HCT116 (cell line): ENCODE data around the gene MTHFD2L. TPM values are rescaled to one million over a fixed set of nuclear protein-coding genes. Genes with fewer than 3 reads are reported as not detected.

Experiments
- ATAC-seq: fragments of 200-7000 bp; cut with Tn5 transposase; 2 replicates; pipeline ENCODE4 v1.9.1; 2020; ENCODE audit warnings: mild to moderate bottlenecking, moderate library complexity
- BruUV-seq: library from RNA; stranded (reverse); fragments of 400-500 nt; replicated peaks from 2 replicates; lab custom pipeline; 2021; lab: Mats Ljungman, UMichigan
- CTCF ChIA-PET: fragments of 300-600 bp; sonication (Branson Sonifier 250); formaldehyde crosslinking; loops from one replicate; lab custom pipeline; 2021; ENCODE audit warnings: antibody characterized with exemption; lab: Charles Lee
- POLR2A ChIA-PET: fragments of 300-600, 350-600 bp; sonication (Branson Sonifier 250); formaldehyde crosslinking; loops from one replicate; lab custom pipeline; 2021; ENCODE audit warnings: antibody characterized with exemption; lab: Charles Lee
- RAD21 ChIA-PET, 2 experiments: fragments of 300-600 bp; sonication (Branson Sonifier 250); formaldehyde crosslinking; loops; one replicate each; lab custom pipeline; 2023; ENCODE audit warnings: low total read pairs in 2 of 2; ENCODE audit not compliant: uncharacterized antibody in 2 of 2, unreplicated experiment in 2 of 2, low non-redundant PET in 1 of 2; lab: Charles Lee
- DNase-seq: peaks from one replicate; pipeline ENCODE4 v3.0.0-alpha.2; 2010; ENCODE audit warnings: low read depth, low spot score
- H2AFZ ChIP-seq: fragments of 200-600 bp; shearing (Covaris generic), sonication (generic); 2 replicates; pipeline ENCODE4 v1.6.1; 2017; ENCODE audit warnings: low read depth, mixed run types, mixed read lengths, antibody characterized with exemption, low read length; ENCODE audit not compliant: poor library complexity, severe bottlenecking
- H3K27ac ChIP-seq: 2 replicates; pipeline ENCODE4 v1.5.1; 2012; ENCODE audit warnings: low read depth, low read length
- H3K27me3 ChIP-seq: fragments of 200-600 bp; sonication (generic); 2 replicates; pipeline ENCODE4 v1.6.1; 2016; ENCODE audit warnings: mixed run types, low read length, mixed read lengths; ENCODE audit not compliant: insufficient read depth
- H3K36me3 ChIP-seq, 2 experiments: fragments of 200-500 bp in 1 of 2; fragments of 200-600 bp in 1 of 2; sonication (Bioruptor generic) in 1 of 2; sonication (generic) in 1 of 2; 2 replicates each; pipeline versions ENCODE4 v1.5.1 to v1.6.1; 2014 to 2016; ENCODE audit warnings: low read length in 2 of 2, inconsistent platforms in 1 of 2, mixed read lengths in 1 of 2, mixed run types in 1 of 2; ENCODE audit not compliant: insufficient read depth in 2 of 2, control insufficient read depth in 1 of 2
- H3K4me1 ChIP-seq, 2 experiments: fragments of 200-600 bp in 1 of 2; sonication (generic) in 1 of 2; 2 replicates each; pipeline versions ENCODE4 v1.5.1 to v1.6.1; 2012 to 2017; ENCODE audit warnings: low read length in 2 of 2, inconsistent platforms in 1 of 2, mild to moderate bottlenecking in 1 of 2, mixed read lengths in 1 of 2, mixed run types in 1 of 2, moderate library complexity in 1 of 2; ENCODE audit not compliant: insufficient read depth in 2 of 2, control insufficient read depth in 1 of 2
- H3K4me2 ChIP-seq: fragments of 200-600 bp; sonication (generic); 2 replicates; pipeline ENCODE4 v1.6.1; 2017; ENCODE audit warnings: mixed run types, low read length, mixed read lengths
- H3K4me3 ChIP-seq, 2 experiments: fragments of 200-600 bp in 1 of 2; sonication (generic) in 1 of 2; replicated peaks in 1 of 2; 2 replicates each; pipeline ENCODE4 v1.5.1; 2011 to 2016; ENCODE audit warnings: low read length in 2 of 2, control low read depth in 1 of 2, low read depth in 1 of 2, mild to moderate bottlenecking in 1 of 2, mixed read lengths in 1 of 2, mixed run types in 1 of 2
- H3K79me2 ChIP-seq: fragments of 200-600 bp; sonication (generic); 2 replicates; pipeline ENCODE4 v1.6.1; 2017; ENCODE audit warnings: mild to moderate bottlenecking, mixed run types, low read length, moderate library complexity, mixed read lengths; ENCODE audit not compliant: insufficient read depth
- H3K9ac ChIP-seq: fragments of 200-600 bp; sonication (generic); 2 replicates; pipeline ENCODE4 v1.6.1; 2016; ENCODE audit warnings: low read length, mixed read lengths
- H3K9me2 ChIP-seq: fragments of 200-600 bp; sonication (generic), shearing (Covaris generic); 2 replicates; pipeline ENCODE4 v1.6.1; 2017; ENCODE audit warnings: mixed run types, mild to moderate bottlenecking, moderate library complexity; ENCODE audit not compliant: insufficient read depth
- H3K9me3 ChIP-seq, 2 experiments: fragments of 200-500 bp in 1 of 2; fragments of 200-600 bp in 1 of 2; sonication (Bioruptor generic) in 1 of 2; sonication (generic) in 1 of 2; 2 replicates each; pipeline ENCODE4 v1.6.1; 2014 to 2017; ENCODE audit warnings: low read length in 2 of 2, mixed read lengths in 2 of 2, inconsistent platforms in 1 of 2, low read depth in 1 of 2, mild to moderate bottlenecking in 1 of 2, mixed run types in 1 of 2, moderate library complexity in 1 of 2; ENCODE audit not compliant: control insufficient read depth in 1 of 2, insufficient read depth in 1 of 2
- H4K20me1 ChIP-seq: fragments of 200-600 bp; sonication (generic), shearing (Covaris generic); 2 replicates; pipeline ENCODE4 v1.6.1; 2017; ENCODE audit warnings: mixed run types, mild to moderate bottlenecking, moderate library complexity; ENCODE audit not compliant: insufficient read depth
- CBX3 ChIP-seq: IDR thresholded peaks from 2 replicates; pipeline ENCODE4 v1.6.1; 2012; ENCODE audit warnings: low read depth
- EGR1 ChIP-seq: IDR thresholded peaks from 2 replicates; pipeline ENCODE4 v1.6.1; 2012; ENCODE audit warnings: low read depth
- POLR2AphosphoS5 ChIP-seq: IDR thresholded peaks from 2 replicates; pipeline ENCODE4 v1.6.1; 2011; ENCODE audit warnings: mild to moderate bottlenecking, low read depth, low read length, moderate library complexity
- RAD21 ChIP-seq: IDR thresholded peaks from 2 replicates; pipeline ENCODE4 v1.6.1; 2012; ENCODE audit warnings: low read depth, mild to moderate bottlenecking
- SP1 ChIP-seq: IDR thresholded peaks from 2 replicates; pipeline ENCODE4 v1.6.1; 2012; ENCODE audit warnings: low read depth
- SRF ChIP-seq: IDR thresholded peaks from 2 replicates; pipeline ENCODE4 v1.6.1; 2012; ENCODE audit warnings: low read depth
- TCF7L2 ChIP-seq: IDR thresholded peaks from 2 replicates; pipeline ENCODE4 v1.7.0; 2011; ENCODE audit warnings: borderline replicate concordance, inconsistent platforms; ENCODE audit not compliant: insufficient read depth, insufficient read length; ENCODE audit errors: extremely low read depth
- ZNF274 ChIP-seq: fragments of 200-500 bp; sonication (Bioruptor generic); IDR thresholded peaks from 2 replicates; pipeline ENCODE4 v1.6.1; 2014; ENCODE audit warnings: mild to moderate bottlenecking, low read depth, low read length, inconsistent platforms
- intact Hi-C: fragments of 100-400 bp; cut with micrococcal nuclease; formaldehyde crosslinking; loops from 2 replicates; pipeline ENCODE4 v1.10.0; 2022
- total RNA-seq: library from RNA; stranded (reverse); gene quantifications from one replicate; pipeline ENCODE4 v1.2.1, GENCODE V29; 2021; ENCODE audit not compliant: unreplicated experiment
- TF ChIP-seq, protein P1 (sequence below): IDR thresholded peaks from 2 replicates; pipeline ENCODE4 v1.6.1; 2012; ENCODE audit warnings: low read depth
- TF ChIP-seq, protein P2 (sequence below): IDR thresholded peaks from 2 replicates; pipeline ENCODE4 v1.6.1; 2012

MTHFD2L gene
- total RNA-seq, 1 experiment from 2014 or later: 15.0 TPM

DNA sequence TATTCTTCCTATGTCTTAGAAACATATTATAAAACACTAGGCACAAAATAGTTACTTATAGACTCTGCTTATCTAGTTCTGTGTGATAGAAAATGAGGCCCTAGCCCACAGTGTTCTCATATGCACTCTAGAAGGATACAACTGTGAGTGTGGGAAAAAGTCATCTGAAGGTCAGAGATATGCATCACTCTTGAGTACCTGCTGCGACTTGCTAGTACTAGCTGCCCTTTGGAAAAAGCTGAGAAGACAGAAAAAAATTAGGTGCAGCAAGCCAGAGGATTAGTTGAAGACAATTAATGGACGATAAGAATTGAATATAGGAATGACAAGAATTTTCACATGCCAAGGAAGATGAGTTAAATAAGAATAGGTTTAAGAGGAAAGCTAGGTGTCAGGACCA, 61.3 kb downstream of the MTHFD2L start:
- ATAC-seq (no peak), DNase-seq (no peak)
- Histone ChIP-seq H3K4me3 (no peak overlapping the region), H3K36me3 (no peaks in the 10 kb centered on the region), H3K79me2 (no peaks in the 10 kb centered on the region), H3K27me3 (no peaks in the 10 kb centered on the region), H3K4me1 (peaks cover 2 to 36% of the 10 kb centered on the region in 2 experiments; a peak in 3 of 4 replicates), H3K27ac (no peak overlapping the region), H3K9me3 (no peaks in the 10 kb centered on the region), H3K9ac (no peak overlapping the region), H3K9me2 (no peaks in the 10 kb centered on the region), H4K20me1 (no peaks in the 10 kb centered on the region), H3K4me2 (no peak overlapping the region), H2AFZ (no peak overlapping the region)
- TF ChIP-seq, protein P1, sequence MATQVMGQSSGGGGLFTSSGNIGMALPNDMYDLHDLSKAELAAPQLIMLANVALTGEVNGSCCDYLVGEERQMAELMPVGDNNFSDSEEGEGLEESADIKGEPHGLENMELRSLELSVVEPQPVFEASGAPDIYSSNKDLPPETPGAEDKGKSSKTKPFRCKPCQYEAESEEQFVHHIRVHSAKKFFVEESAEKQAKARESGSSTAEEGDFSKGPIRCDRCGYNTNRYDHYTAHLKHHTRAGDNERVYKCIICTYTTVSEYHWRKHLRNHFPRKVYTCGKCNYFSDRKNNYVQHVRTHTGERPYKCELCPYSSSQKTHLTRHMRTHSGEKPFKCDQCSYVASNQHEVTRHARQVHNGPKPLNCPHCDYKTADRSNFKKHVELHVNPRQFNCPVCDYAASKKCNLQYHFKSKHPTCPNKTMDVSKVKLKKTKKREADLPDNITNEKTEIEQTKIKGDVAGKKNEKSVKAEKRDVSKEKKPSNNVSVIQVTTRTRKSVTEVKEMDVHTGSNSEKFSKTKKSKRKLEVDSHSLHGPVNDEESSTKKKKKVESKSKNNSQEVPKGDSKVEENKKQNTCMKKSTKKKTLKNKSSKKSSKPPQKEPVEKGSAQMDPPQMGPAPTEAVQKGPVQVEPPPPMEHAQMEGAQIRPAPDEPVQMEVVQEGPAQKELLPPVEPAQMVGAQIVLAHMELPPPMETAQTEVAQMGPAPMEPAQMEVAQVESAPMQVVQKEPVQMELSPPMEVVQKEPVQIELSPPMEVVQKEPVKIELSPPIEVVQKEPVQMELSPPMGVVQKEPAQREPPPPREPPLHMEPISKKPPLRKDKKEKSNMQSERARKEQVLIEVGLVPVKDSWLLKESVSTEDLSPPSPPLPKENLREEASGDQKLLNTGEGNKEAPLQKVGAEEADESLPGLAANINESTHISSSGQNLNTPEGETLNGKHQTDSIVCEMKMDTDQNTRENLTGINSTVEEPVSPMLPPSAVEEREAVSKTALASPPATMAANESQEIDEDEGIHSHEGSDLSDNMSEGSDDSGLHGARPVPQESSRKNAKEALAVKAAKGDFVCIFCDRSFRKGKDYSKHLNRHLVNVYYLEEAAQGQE: no peak
- no peak for TF ChIP-seq SRF
- no TSS peak for BruUV-seq
- ChIA-PET POLR2A (no interaction called here), CTCF (interaction anchor here (2.0 kb wide), 1 partner anchor 10 kb away, joined by 18 read pairs; no protein-coding TSS in a partner anchor), RAD21 (no interaction called here)
- intact Hi-C loops: no loop called here

DNA sequence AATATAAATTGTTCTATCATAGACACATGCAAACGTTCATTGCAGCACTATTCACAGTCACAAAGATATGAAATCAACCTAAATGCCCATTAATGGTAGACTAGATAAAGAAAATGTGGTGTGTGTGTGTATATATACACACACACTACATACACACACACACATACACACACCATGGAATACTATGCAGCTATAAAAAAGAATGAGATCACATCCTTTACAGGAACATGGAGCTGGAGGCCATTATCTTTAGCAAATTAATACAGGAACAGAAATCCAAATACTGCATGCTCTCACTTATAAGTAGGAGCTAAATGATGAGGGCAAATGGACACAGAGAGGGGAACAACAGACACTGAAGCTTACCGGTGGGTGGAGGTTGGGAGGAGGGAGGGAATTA, 65.2 kb downstream of the MTHFD2L start:
- RAD21 ChIA-PET: no interaction called here
- peaks cover 0 to 11% of the 10 kb centered on the region in 2 experiments; a peak in 2 of 4 replicates for H3K4me1 ChIP-seq
- intact Hi-C loops: no loop called here
- H3K36me3 ChIP-seq: no peaks in the 10 kb centered on the region; a peak in 1 of 4 replicates
- DNase-seq (no peak), ATAC-seq (no peak)
- no peaks in the 10 kb centered on the region for H3K79me2 ChIP-seq
- no peak overlapping the region for H3K9ac ChIP-seq
- H3K27me3 ChIP-seq: no peaks in the 10 kb centered on the region
- no peaks in the 10 kb centered on the region for H3K9me3 ChIP-seq
- H3K4me2 ChIP-seq: no peak overlapping the region
- no TSS peak for BruUV-seq
- no peak overlapping the region for H3K4me3 ChIP-seq
- no peaks in the 10 kb centered on the region for H4K20me1 ChIP-seq
- no peak overlapping the region for H2AFZ ChIP-seq
- H3K9me2 ChIP-seq: no peaks in the 10 kb centered on the region
- CTCF ChIA-PET: no interaction called here
- TF ChIP-seq, protein P2, sequence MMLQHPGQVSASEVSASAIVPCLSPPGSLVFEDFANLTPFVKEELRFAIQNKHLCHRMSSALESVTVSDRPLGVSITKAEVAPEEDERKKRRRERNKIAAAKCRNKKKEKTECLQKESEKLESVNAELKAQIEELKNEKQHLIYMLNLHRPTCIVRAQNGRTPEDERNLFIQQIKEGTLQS: no peak
- TF ChIP-seq ZNF274 (no peak), RAD21 (no peak), POLR2AphosphoS5 (no peak), TCF7L2 (no peak), SP1 (no peak), EGR1 (no peak), CBX3 (no peak)
- TF ChIP-seq, all 23 proteins: peak for 0
- POLR2A ChIA-PET: no interaction called here
- H3K27ac ChIP-seq: no peak overlapping the region
